WERI-Rb-1 (cell line): ENCODE results near the gene ALOXE3.

Experiments used
- DNase-seq: peaks from one replicate; pipeline ENCODE4 v3.0.0-alpha.2; 2020
- H3K27ac ChIP-seq: fragments of 250-450 bp; sonication (Bioruptor Pico); 2 replicates; pipeline ENCODE4 v1.5.1; 2020; ENCODE audit warnings: mild to moderate bottlenecking, moderate library complexity
- H3K27me3 ChIP-seq: fragments of 250-450 bp; sonication (Bioruptor Pico); 2 replicates; pipeline ENCODE4 v1.5.1; 2021; ENCODE audit warnings: mild to moderate bottlenecking, low read depth, moderate library complexity; ENCODE audit not compliant: insufficient read depth, severe bottlenecking
- H3K36me3 ChIP-seq: fragments of 250-450 bp; sonication (Bioruptor Pico); 2 replicates; pipeline ENCODE4 v1.5.1; 2020; ENCODE audit warnings: mild to moderate bottlenecking, moderate library complexity
- H3K4me3 ChIP-seq: 2 replicates; pipeline ENCODE4 v1.5.1; 2011; ENCODE audit warnings: low read depth, mild to moderate bottlenecking, control low read depth, low read length
- H3K9me3 ChIP-seq: fragments of 250-450 bp; sonication (Bioruptor Pico); 2 replicates; pipeline ENCODE4 v1.5.1; 2021; ENCODE audit warnings: mild to moderate bottlenecking, moderate library complexity; ENCODE audit not compliant: severe bottlenecking
- CTCF ChIP-seq: IDR thresholded peaks from 2 replicates; pipeline ENCODE4 v1.5.1; 2011; ENCODE audit warnings: low read depth, mild to moderate bottlenecking, control low read depth, inconsistent platforms, low read length

ALOXE3 gene

GRCh38 chr17:8133941-8134340 lies 15.6 kb upstream of the ALOXE3 start:
- Histone ChIP-seq H3K27me3 (no peaks in the 10 kb centered on the region), H3K4me3 (no peak overlapping the region), H3K27ac (no peak overlapping the region), H3K9me3 (no peaks in the 10 kb centered on the region), H3K36me3 (no peaks in the 10 kb centered on the region)
- TF ChIP-seq CTCF: no peak
- no peak for DNase-seq

DNA sequence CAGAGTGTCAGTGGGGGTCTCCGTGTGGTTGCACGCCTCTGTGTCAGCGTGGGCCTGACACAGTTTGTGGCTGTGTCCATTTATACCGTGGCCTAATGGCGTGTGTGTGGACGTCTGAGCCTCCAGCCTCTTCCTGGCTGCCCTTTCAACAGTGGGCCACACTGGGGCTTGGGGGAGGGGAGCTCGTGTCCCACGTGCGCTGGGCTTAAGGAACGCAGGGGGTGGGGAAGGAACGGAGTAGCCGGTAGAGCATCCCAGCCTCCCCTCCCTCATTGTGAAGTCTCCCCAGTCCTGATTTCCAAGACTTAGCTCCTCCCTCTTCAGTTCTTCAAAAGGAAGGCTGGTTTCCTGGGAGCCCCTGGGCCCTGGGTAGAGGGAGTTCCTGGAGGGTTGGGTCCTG lies 15.1 kb upstream of the ALOXE3 start:
- H3K9me3 ChIP-seq: no peaks in the 10 kb centered on the region
- no peak overlapping the region for H3K27ac ChIP-seq
- TF ChIP-seq CTCF: no peak
- no peak overlapping the region for H3K4me3 ChIP-seq
- H3K27me3 ChIP-seq: no peaks in the 10 kb centered on the region
- H3K36me3 ChIP-seq: no peaks in the 10 kb centered on the region
- DNase-seq: no peak

GRCh38 chr17:8131844-8132441 lies 13.6 kb upstream of the ALOXE3 start:
- Histone ChIP-seq H3K27me3 (no peaks in the 10 kb centered on the region), H3K4me3 (no peak overlapping the region)
- DNase-seq: no peak

GRCh38 chr17:8128125-8128784 lies 9.9 kb upstream of the ALOXE3 start:
- no peak for TF ChIP-seq CTCF
- no peaks in the 10 kb centered on the region for H3K9me3 ChIP-seq
- H3K4me3 ChIP-seq: no peak overlapping the region
- H3K27ac ChIP-seq: no peak overlapping the region
- DNase-seq: no peak
- no peaks in the 10 kb centered on the region for H3K36me3 ChIP-seq
- H3K27me3 ChIP-seq: peaks cover 17% of the 10 kb centered on the region

More at GRCh38 chr17:8131844-8132441, 13.6 kb upstream of the ALOXE3 start:
- Histone ChIP-seq H3K27ac (no peak overlapping the region), H3K9me3 (no peaks in the 10 kb centered on the region), H3K36me3 (no peaks in the 10 kb centered on the region)
- no peak for TF ChIP-seq CTCF

DNA sequence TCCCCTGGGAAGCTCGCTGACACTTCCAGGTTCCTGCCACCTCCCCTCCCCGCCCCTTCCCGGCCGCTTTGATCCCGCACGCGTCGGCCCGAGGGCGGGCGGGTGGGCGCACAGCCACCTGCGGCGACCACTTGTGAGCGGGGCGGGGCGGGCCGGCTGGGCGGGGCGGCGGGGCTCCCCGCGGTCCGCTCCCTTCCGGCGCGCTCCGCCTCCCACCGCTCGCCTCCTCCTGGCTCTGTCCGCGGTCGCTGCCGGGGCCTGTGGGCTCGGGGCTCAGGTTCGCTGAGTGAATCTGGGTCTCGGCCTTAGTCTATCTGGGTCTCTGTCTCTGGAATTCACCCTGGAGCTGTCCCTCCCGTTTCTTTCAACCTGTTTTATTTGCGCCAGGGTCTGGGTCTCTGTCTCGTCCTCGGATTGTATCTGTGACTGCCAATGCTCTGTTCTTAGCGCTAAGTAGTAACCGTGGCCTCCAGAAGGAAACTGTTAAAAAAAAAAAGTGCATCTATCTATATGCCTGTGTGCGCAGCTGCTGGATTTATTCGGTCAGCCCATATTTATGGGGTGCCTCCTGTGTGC lies 8.3 kb upstream of the ALOXE3 start:
- Histone ChIP-seq H3K36me3 (no peaks in the 10 kb centered on the region), H3K4me3 (peak overlapping the region; percentile 56), H3K27ac (no peak overlapping the region), H3K27me3 (peaks cover 27% of the 10 kb centered on the region), H3K9me3 (no peaks in the 10 kb centered on the region)
- no peak for TF ChIP-seq CTCF
- DNase-seq: peak; percentile 53
